HG03565 (cell line): ENCODE results near the gene LRCH4.
A peak's percentile ranks its signal among the peaks of the same experiment; 100 is the strongest.

Source experiments
- ATAC-seq: cut with Tn5 transposase; IDR thresholded peaks from one replicate; pipeline ENCODE4 v1.9.1; 2021; ENCODE audit warnings: mild to moderate bottlenecking, moderate library complexity; ENCODE audit not compliant: unreplicated experiment

Gene LRCH4

GRCh38 chr7:100585511-100586265 lies at the start of gene LRCH4:
Gene LRCH4 (minus strand): TSS chr7:100586129. CDS start chr7:100586100, 29 bp downstream.
- peak; percentile 13 for ATAC-seq

GRCh38 chr7:100632951-100633717 lies 47.2 kb upstream of the LRCH4 start:
- no peak for ATAC-seq

- no peak for ATAC-seq
These were observed 44.1 kb upstream of the LRCH4 start for GRCh38 chr7:100630066-100630465.

GRCh38 chr7:100629117-100629716 lies 43.3 kb upstream of the LRCH4 start:
- no peak for ATAC-seq

GRCh38 chr7:100627238-100627549 lies 41.3 kb upstream of the LRCH4 start:
- no peak for ATAC-seq

- ATAC-seq: peak; percentile 53
These were observed 40.8 kb upstream of the LRCH4 start for GRCh38 chr7:100626530-100627237.

- no peak for ATAC-seq
These were observed 40.1 kb upstream of the LRCH4 start for GRCh38 chr7:100626055-100626454.

- ATAC-seq: no peak
These were observed 38.3 kb upstream of the LRCH4 start for GRCh38 chr7:100623951-100624824.

GRCh38 chr7:100621554-100621953 lies 35.6 kb upstream of the LRCH4 start:
- no peak for ATAC-seq

GRCh38 chr7:100620804-100621203 lies 34.9 kb upstream of the LRCH4 start:
- no peak for ATAC-seq

- ATAC-seq: no peak
These were observed 34.3 kb upstream of the LRCH4 start for GRCh38 chr7:100620239-100620638.

GRCh38 chr7:100614308-100614861 lies 28.5 kb upstream of the LRCH4 start:
- no peak for ATAC-seq

GRCh38 chr7:100613412-100614175 lies 27.7 kb upstream of the LRCH4 start:
- ATAC-seq: no peak

GRCh38 chr7:100612730-100613390 lies 26.9 kb upstream of the LRCH4 start:
- no peak for ATAC-seq

GRCh38 chr7:100611983-100612729 lies 26.2 kb upstream of the LRCH4 start, which contains the start of gene MOSPD3:
Gene MOSPD3 (plus strand): TSS chr7:100612540. CDS start chr7:100612792, 252 bp downstream.
- peak; percentile 85 for ATAC-seq

- ATAC-seq: no peak
These were observed 24.0 kb upstream of the LRCH4 start for GRCh38 chr7:100609958-100610357.

GRCh38 chr7:100607111-100607510 lies 21.2 kb upstream of the LRCH4 start:
- no peak for ATAC-seq

GRCh38 chr7:100606313-100606712 lies 20.4 kb upstream of the LRCH4 start:
- ATAC-seq: no peak
